Tibial artery (tissue), 4 donors: Measurements from ENCODE around the gene IL19.

Experiments
- DNase-seq, 2 donors: peaks; one replicate each; pipeline ENCODE4 v3.0.0-alpha.2; 2019
- H3K27ac ChIP-seq, 2 donors: fragments of 200-600 bp; sonication (generic) in 1 of 2; 1 replicate in 1 of 2; 2 replicates in 1 of 2; pipeline ENCODE4 v1.5.1; 2018 to 2019; ENCODE audit warnings: mild to moderate bottlenecking in 1 of 2
- H3K27me3 ChIP-seq, 2 donors: fragments of 200-600 bp; sonication (generic) in 1 of 2; one replicate each; pipeline versions ENCODE4 v1.5.1 to v1.6.0; 2016 to 2019
- H3K36me3 ChIP-seq, 3 donors: fragments of 200-600 bp; sonication (generic) in 2 of 3; one replicate each; pipeline ENCODE4 v1.5.1; 2016 to 2019; ENCODE audit warnings: mild to moderate bottlenecking in 2 of 3
- H3K4me1 ChIP-seq, 4 donors: fragments of 200-600 bp; sonication (generic) in 2 of 4; 1 replicate in 3 of 4; 2 replicates in 1 of 4; pipeline ENCODE4 v1.5.1; 2016 to 2019
- H3K4me3 ChIP-seq, 2 donors: fragments of 200-600 bp; sonication (generic) in 1 of 2; 1 replicate in 1 of 2; 2 replicates in 1 of 2; pipeline ENCODE4 v1.5.1; 2018 to 2019; ENCODE audit warnings: mild to moderate bottlenecking in 2 of 2
- H3K9me3 ChIP-seq, 3 donors: fragments of 200-600 bp; sonication (generic) in 1 of 3; one replicate each; pipeline ENCODE4 v1.5.1; 2016 to 2019
- CTCF ChIP-seq, 2 experiments: fragments of 200-600 bp in 1 of 2; fragments of 450-650 bp in 1 of 2; IDR thresholded peaks; one replicate each; pipeline ENCODE4 v1.5.1; 2017 to 2019; ENCODE audit warnings: antibody characterized with exemption in 2 of 2, mild to moderate bottlenecking in 1 of 2, moderate library complexity in 1 of 2
- intact Hi-C: fragments of 100-400 bp; cut with DNase I; formaldehyde crosslinking; loops from one replicate; pipeline ENCODE4 v1.15.0; 2023; ENCODE audit warnings: low total_unique reads

The IL19 gene

GRCh38 chr1:206801467-206801866 lies 30.9 kb downstream of the IL19 start:
- no peaks in the 10 kb centered on the region for H3K36me3 ChIP-seq
- DNase-seq = no peak
- H3K27me3 ChIP-seq = peaks cover 0 to 8% of the 10 kb centered on the region in 2 donors
- intact Hi-C loops = loop anchor here (10.0 kb wide), 1 partner anchor 167 kb away; the partner anchor contains the start of gene DYRK3
- no peaks in the 10 kb centered on the region for H3K9me3 ChIP-seq
- H3K27ac ChIP-seq = no peak overlapping the region
- no peaks in the 10 kb centered on the region for H3K4me1 ChIP-seq
- TF ChIP-seq CTCF (IDR thresholded peaks at IDR 0.05) = no peak
- H3K4me3 ChIP-seq = no peak overlapping the region

DNA sequence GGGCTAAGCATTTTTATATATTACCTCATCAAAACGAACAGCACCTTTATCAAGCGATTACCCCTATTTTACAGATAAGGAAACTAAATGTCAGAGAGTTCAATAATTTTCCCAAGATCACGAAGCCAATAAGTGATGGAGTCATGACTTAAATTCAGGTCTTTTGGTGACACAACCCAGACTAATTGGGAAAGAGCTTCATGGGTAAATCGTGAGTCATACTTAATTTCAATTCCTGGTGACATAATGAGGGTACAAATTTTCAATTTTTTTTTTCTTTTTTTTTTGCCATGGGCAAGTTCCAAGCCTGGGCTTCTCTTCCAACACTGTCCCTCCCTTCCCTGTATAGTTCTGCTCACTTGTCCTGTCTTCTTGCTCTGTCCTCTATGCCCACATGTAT lies 31.8 kb downstream of the IL19 start:
- TF ChIP-seq CTCF (IDR thresholded peaks at IDR 0.05) = no peak
- intact Hi-C loops = loop anchor here (10.0 kb wide), 1 partner anchor 168 kb away; the partner anchor contains the start of gene DYRK3

DNA sequence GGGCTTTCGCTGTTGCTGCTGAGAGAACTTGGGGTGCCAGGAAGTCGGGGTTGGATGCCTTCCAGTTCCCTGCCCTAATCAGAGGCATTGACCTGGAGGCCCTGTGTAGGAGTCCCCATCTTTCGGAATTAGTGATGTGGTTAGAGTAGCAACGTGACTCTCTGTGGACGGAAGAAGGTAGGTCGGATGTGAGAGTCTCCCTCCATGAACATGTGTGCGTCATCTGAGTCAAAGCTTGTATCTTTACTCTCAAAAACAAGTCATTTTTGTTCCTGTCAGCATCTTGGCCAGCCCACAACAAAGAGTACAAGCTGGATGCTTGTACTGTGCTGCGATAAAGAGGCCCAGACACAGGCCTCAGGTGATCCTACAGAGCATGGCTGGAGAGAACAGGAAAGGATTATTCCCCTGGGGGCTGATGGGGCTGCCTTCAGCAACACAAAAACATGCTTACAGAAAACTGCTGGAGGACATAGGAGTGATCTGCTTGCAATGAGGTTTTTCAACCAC lies 32.7 kb downstream of the IL19 start:
- no peak for DNase-seq
- no peak overlapping the region for H3K27ac ChIP-seq

More for the DNA sequence above, 31.8 kb downstream of the IL19 start:
- Histone ChIP-seq H3K9me3 (no peaks in the 10 kb centered on the region), H3K4me1 (no peaks in the 10 kb centered on the region), H3K36me3 (no peaks in the 10 kb centered on the region), H3K27ac (no peak overlapping the region), H3K27me3 (peaks cover 0 to 8% of the 10 kb centered on the region in 2 donors), H3K4me3 (no peak overlapping the region)
- no peak for DNase-seq

DNA sequence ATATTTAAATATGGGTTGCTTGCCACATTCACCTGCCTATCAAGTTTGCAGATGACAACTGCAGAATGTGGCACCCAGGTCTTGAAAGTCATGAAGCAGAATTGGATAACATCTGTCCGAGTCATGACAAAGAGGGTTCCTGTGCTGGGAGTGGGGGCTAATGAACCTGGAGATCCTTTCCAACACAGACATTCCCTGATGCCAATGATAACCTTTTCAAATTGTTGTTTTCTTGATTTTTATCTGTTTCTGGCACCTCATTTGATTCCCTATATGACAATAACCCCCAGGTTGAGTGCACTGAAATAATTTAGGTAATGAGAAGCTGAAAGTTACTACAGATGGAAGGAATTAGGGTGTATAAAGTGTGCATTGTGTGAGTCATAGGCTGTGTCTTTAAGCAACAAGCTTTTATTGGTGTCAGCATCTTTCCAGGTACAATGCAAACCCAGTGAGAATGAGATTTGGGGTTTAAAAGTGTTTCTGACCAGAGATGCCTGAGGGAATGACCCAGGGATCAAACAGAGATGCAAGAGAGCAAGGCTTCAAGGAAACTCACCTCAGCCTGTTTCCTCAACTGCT lies 33.7 kb downstream of the IL19 start:
- H3K4me3 ChIP-seq = no peak overlapping the region
- H3K27ac ChIP-seq = no peak overlapping the region
- H3K27me3 ChIP-seq = peaks cover 0 to 8% of the 10 kb centered on the region in 2 donors
- DNase-seq = no peak
- H3K36me3 ChIP-seq = no peaks in the 10 kb centered on the region
- no peak for TF ChIP-seq CTCF (IDR thresholded peaks at IDR 0.05)
- intact Hi-C loops = loop anchor here (10.0 kb wide), 1 partner anchor 169 kb away; the partner anchor contains the start of gene DYRK3
- no peaks in the 10 kb centered on the region for H3K9me3 ChIP-seq
- no peaks in the 10 kb centered on the region for H3K4me1 ChIP-seq

More for the DNA sequence above, 32.7 kb downstream of the IL19 start:
- Histone ChIP-seq H3K36me3 (no peaks in the 10 kb centered on the region), H3K27me3 (peaks cover 0 to 4% of the 10 kb centered on the region in 2 donors), H3K4me1 (no peaks in the 10 kb centered on the region), H3K9me3 (no peaks in the 10 kb centered on the region), H3K4me3 (no peak overlapping the region)
- intact Hi-C loops = loop anchor here (10.0 kb wide), 1 partner anchor 168 kb away; the partner anchor contains the start of gene DYRK3
- TF ChIP-seq CTCF (IDR thresholded peaks at IDR 0.05) = no peak

- H3K27me3 ChIP-seq = peaks cover 0 to 8% of the 10 kb centered on the region in 2 donors
- no peaks in the 10 kb centered on the region for H3K9me3 ChIP-seq
- intact Hi-C loops = loop anchor here (10.0 kb wide), 1 partner anchor 171 kb away; the partner anchor contains the start of gene DYRK3
- TF ChIP-seq CTCF (IDR thresholded peaks at IDR 0.05) = no peak
- DNase-seq = no peak
- no peaks in the 10 kb centered on the region for H3K36me3 ChIP-seq
- no peak overlapping the region for H3K4me3 ChIP-seq
- H3K4me1 ChIP-seq = no peaks in the 10 kb centered on the region
- H3K27ac ChIP-seq = no peak overlapping the region
These were observed 34.8 kb downstream of the IL19 start for GRCh38 chr1:206805357-206805756.
